Measurements from ENCODE around the gene RGL1.
"Not testable (repeated sequence)": the region's sequence is repeated elsewhere in the genome, so short reads cannot be mapped to it uniquely, and the experiment has no call there.

Gene RGL1

GRCh38 chr1:183804916-183805841 lies at the start of gene RGL1:
Gene RGL1, plus strand, starts transcription at chr1:183805120. Its CDS starts 178 bp downstream, at chr1:183805298.
- no peak for DNase-seq

GRCh38 chr1:183756326-183756725 lies 48.6 kb upstream of the RGL1 start:
- no peak for DNase-seq

- no peak for DNase-seq
Measured at GRCh38 chr1:183757061-183757460, 47.9 kb upstream of the RGL1 start.

- DNase-seq, result no peak
Measured at GRCh38 chr1:183758913-183759312, 46.0 kb upstream of the RGL1 start.

- DNase-seq, result no peak
Measured at GRCh38 chr1:183760661-183761060, 44.3 kb upstream of the RGL1 start.

- DNase-seq, result no peak
Measured at GRCh38 chr1:183761871-183762270, 43.0 kb upstream of the RGL1 start.

- DNase-seq, result not testable (repeated sequence)
Measured at GRCh38 chr1:183762856-183763255, 42.1 kb upstream of the RGL1 start.

GRCh38 chr1:183764981-183765380 lies 39.9 kb upstream of the RGL1 start:
- DNase-seq, result no peak

GRCh38 chr1:183769956-183770815 lies 34.7 kb upstream of the RGL1 start:
- no peak for DNase-seq

- DNase-seq, result no peak
Measured at GRCh38 chr1:183770816-183771128, 34.1 kb upstream of the RGL1 start.

GRCh38 chr1:183773482-183774274 lies 31.2 kb upstream of the RGL1 start:
- DNase-seq, result no peak

GRCh38 chr1:183774938-183775337 lies 30.0 kb upstream of the RGL1 start:
- no peak for DNase-seq

- no peak for DNase-seq
Measured at GRCh38 chr1:183776731-183777130, 28.2 kb upstream of the RGL1 start.

GRCh38 chr1:183777328-183777727 lies 27.6 kb upstream of the RGL1 start:
- no peak for DNase-seq

GRCh38 chr1:183778045-183778444 lies 26.9 kb upstream of the RGL1 start:
- no peak for DNase-seq

GRCh38 chr1:183778568-183779433 lies 26.1 kb upstream of the RGL1 start:
- no peak for DNase-seq

- DNase-seq, result no peak
Measured at GRCh38 chr1:183780159-183780558, 24.8 kb upstream of the RGL1 start.

- DNase-seq, result no peak
Measured at GRCh38 chr1:183780757-183781156, 24.2 kb upstream of the RGL1 start.

- DNase-seq, result no peak
Measured at GRCh38 chr1:183783342-183783741, 21.6 kb upstream of the RGL1 start.

- no peak for DNase-seq
Measured at GRCh38 chr1:183783767-183784637, 20.9 kb upstream of the RGL1 start.

GRCh38 chr1:183785921-183786320 lies 19.0 kb upstream of the RGL1 start:
- DNase-seq, result not testable (repeated sequence)
